ENCODE results near the gene TMCO2. TPM values are rescaled to one million over a fixed set of nuclear protein-coding genes. Genes with fewer than 3 reads are reported as not detected.
"Not testable (repeated sequence)": the region's sequence is repeated elsewhere in the genome, so short reads cannot be mapped to it uniquely, and the experiment has no call there.

The TMCO2 gene
- polyA plus RNA-seq (2011; rRNA removed) = not detected in 2 replicates
- not detected in 2 replicates for polyA minus RNA-seq (2011; rRNA and poly(A)+ RNA removed)

DNA sequence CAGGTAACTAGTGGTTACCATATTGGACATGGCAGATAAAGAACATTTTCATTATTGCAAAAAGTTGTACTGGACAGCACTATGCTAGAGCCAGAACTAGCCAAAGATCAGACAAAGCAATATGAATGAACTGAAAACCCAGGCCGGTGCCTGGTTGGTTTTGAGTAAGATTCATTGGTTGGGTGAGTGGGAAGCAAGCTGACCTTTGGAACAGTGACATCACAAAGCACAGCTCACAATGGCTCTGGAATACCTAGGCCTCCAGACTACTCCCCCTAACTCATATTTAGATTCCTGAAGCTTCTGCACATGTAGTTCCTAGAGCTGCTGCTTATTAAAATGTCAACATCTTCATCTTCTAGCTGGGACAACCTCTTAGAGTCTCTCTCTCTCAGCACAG is at the start of gene TMCO2:
Gene TMCO2 (plus strand): TSS at position 283 of the 400 bp plus-strand sequence. CDS start 57 bp downstream, at position 340.
- no peaks in the 10 kb centered on the region; the same call in 1 of the 2 replicates for H3K9me3 ChIP-seq (ENCODE audit: control insufficient read depth, insufficient read depth, low read length)
- CTCF ChIA-PET = interaction anchor here (0.6 to 1.3 kb wide), 2 partner anchors 91 to 160 kb away, joined by 4 to 6 read pairs; no protein-coding TSS in a partner anchor
- H3K27ac ChIP-seq (ENCODE audit: low read depth, low read length) = no peak within 1 kb of the TSS
- no peak within 1 kb of the TSS for H3K4me3 ChIP-seq (ENCODE audit: low read depth, low read length)
- no peaks in the 10 kb centered on the region for H3K27me3 ChIP-seq (ENCODE audit: control insufficient read depth, insufficient read depth, low read length)
- POLR2A ChIA-PET = no interaction called here
- TF ChIP-seq, protein P1, sequence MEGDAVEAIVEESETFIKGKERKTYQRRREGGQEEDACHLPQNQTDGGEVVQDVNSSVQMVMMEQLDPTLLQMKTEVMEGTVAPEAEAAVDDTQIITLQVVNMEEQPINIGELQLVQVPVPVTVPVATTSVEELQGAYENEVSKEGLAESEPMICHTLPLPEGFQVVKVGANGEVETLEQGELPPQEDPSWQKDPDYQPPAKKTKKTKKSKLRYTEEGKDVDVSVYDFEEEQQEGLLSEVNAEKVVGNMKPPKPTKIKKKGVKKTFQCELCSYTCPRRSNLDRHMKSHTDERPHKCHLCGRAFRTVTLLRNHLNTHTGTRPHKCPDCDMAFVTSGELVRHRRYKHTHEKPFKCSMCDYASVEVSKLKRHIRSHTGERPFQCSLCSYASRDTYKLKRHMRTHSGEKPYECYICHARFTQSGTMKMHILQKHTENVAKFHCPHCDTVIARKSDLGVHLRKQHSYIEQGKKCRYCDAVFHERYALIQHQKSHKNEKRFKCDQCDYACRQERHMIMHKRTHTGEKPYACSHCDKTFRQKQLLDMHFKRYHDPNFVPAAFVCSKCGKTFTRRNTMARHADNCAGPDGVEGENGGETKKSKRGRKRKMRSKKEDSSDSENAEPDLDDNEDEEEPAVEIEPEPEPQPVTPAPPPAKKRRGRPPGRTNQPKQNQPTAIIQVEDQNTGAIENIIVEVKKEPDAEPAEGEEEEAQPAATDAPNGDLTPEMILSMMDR (IDR thresholded peaks at IDR 0.05; ENCODE audit: low read depth, low read length) = no peak
- no peak for DNase-seq (ENCODE audit: low read depth, low spot score)

DNA sequence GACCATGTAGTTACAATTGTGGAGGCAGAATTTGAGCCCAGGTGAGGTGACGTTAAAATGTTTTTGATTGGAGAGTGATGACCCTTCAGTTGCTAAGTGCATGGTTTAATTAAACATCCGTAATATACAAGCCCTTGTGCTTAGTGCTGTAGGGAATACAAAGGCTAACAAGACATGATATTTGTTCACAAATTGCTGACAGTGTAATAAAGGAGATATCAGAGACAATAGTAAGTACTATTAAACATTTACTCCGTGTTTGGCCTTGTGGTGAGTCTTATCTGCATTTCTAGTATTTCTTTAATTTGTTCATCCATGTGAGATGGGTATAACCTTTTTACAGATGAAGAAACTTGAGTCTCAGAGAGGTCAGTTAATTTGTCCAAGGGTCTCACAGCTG is 48.6 kb upstream of the TMCO2 start:
- CTCF ChIA-PET = no interaction called here
- no peak overlapping the region for H3K27ac ChIP-seq (ENCODE audit: low read depth, low read length)

DNA sequence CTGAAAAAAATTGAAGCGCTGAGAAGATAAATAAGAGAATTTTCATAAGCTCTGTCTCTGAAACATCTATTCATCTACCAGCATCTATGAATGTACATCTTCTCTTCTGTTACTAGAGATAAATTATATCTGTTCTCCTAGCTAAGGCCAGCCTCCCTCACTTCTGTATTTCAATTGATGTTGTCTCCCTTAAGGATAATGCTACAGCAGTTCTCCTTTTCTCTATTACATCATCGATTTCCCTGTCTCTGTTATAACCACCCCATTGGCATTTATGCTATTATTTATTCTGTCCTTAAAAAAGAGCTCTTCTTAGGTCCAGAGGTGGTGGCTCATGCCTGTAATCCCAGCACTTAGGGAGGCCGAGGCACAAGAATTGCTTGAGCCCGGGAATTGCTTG is 42.9 kb upstream of the TMCO2 start:
- no peak overlapping the region for H3K27ac ChIP-seq (ENCODE audit: low read depth, low read length)
- no peaks in the 10 kb centered on the region for H3K9me3 ChIP-seq (ENCODE audit: control insufficient read depth, insufficient read depth, low read length)
- H3K27me3 ChIP-seq (ENCODE audit: control insufficient read depth, insufficient read depth, low read length) = no peaks in the 10 kb centered on the region
- TF ChIP-seq, protein P1 (IDR thresholded peaks at IDR 0.05; ENCODE audit: low read depth, low read length) = no peak
- DNase-seq (ENCODE audit: low read depth, low spot score) = no peak
- ChIA-PET POLR2A (interaction anchor here (0.7 kb wide), 1 partner anchor 544 kb away, joined by 7 read pairs; no protein-coding TSS in a partner anchor), CTCF (interaction anchor here (0.6 to 2.7 kb wide), 3 partner anchors 21 to 134 kb away, joined by 3 to 10 read pairs (median 4); no protein-coding TSS in a partner anchor)
- H3K4me3 ChIP-seq (ENCODE audit: low read depth, low read length) = no peak overlapping the region

More for the DNA sequence above, 48.6 kb upstream of the TMCO2 start:
- no peak overlapping the region for H3K4me3 ChIP-seq (ENCODE audit: low read depth, low read length)
- POLR2A ChIA-PET = no interaction called here
- no peaks in the 10 kb centered on the region for H3K27me3 ChIP-seq (ENCODE audit: control insufficient read depth, insufficient read depth, low read length)
- TF ChIP-seq, protein P1 (IDR thresholded peaks at IDR 0.05; ENCODE audit: low read depth, low read length) = no peak
- DNase-seq (ENCODE audit: low read depth, low spot score) = no peak
- H3K9me3 ChIP-seq (ENCODE audit: control insufficient read depth, insufficient read depth, low read length) = no peaks in the 10 kb centered on the region

DNA sequence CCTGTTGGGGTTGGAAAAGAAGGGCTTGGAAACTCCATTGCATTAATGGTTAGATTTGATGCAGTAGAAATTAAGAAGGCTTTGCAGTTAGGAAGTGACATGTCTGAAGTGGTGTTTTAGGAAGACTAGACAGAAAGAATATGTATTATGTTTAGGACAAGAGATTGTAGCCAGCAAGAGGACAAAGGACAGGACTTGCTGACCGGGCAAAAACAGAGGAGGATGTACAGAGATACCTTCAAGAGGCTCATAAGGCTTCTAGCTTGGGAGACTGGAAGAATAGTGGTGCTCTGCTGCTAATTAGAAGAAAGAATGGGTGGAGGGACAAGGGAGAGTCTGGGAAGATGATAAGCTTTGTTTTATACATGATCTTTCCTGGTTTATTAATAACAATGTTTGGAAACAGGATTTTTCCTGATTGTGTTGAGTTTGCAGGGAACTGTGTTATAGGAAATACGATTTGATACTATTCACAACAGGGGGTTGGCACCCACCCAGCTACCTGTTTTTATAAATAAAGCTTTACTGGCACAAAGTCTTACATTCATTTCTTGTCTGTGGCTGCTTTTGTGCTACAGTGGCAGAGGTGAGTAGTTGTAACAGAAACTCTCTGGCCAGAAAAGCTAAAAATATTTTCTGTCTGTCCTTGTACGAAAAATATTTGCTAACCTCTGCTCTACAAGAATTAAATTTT is 37.1 kb upstream of the TMCO2 start:
- no peak for DNase-seq (ENCODE audit: low read depth, low spot score)
- no peak overlapping the region for H3K27ac ChIP-seq (ENCODE audit: low read depth, low read length)
- H3K4me3 ChIP-seq (ENCODE audit: low read depth, low read length) = no peak overlapping the region
- TF ChIP-seq, protein P1 (IDR thresholded peaks at IDR 0.05; ENCODE audit: low read depth, low read length) = no peak
- ChIA-PET POLR2A (interaction anchor here (0.6 kb wide), 1 partner anchor 61 kb away, joined by 3 read pairs; no protein-coding TSS in a partner anchor), CTCF (interaction anchor here (0.7 to 1.1 kb wide), 3 partner anchors 28 to 67 kb away, joined by 3 to 4 read pairs (median 4); no protein-coding TSS in a partner anchor)
- no peaks in the 10 kb centered on the region for H3K27me3 ChIP-seq (ENCODE audit: control insufficient read depth, insufficient read depth, low read length)
- no peaks in the 10 kb centered on the region for H3K9me3 ChIP-seq (ENCODE audit: control insufficient read depth, insufficient read depth, low read length)

DNA sequence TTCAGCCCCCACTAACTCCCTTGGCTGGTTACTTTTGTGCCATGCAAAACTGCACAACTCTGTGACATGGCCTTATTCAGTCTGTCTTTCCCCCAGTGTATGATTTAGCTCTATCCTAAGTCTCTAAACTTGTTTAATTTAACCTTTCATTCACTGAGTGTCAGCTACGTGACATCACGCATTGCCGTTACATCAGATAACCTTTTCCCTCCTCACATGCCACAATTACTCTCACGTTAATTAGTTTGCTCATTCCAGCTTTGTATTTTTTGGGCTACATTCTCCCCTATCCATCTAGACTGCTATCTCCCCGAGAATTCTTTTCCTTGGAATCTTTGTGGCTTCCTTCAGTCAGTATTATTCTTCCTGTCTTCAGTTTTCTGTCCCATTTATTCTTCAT is 29.4 kb upstream of the TMCO2 start:
- POLR2A ChIA-PET = no interaction called here
- Histone ChIP-seq H3K27ac (ENCODE audit: low read depth, low read length) (no peak overlapping the region), H3K27me3 (ENCODE audit: control insufficient read depth, insufficient read depth, low read length) (no peaks in the 10 kb centered on the region), H3K9me3 (ENCODE audit: control insufficient read depth, insufficient read depth, low read length) (no peaks in the 10 kb centered on the region), H3K4me3 (ENCODE audit: low read depth, low read length) (no peak overlapping the region)
- CTCF ChIA-PET = no interaction called here
- TF ChIP-seq, protein P1 (IDR thresholded peaks at IDR 0.05; ENCODE audit: low read depth, low read length) = no peak
- no peak for DNase-seq (ENCODE audit: low read depth, low spot score)

DNA sequence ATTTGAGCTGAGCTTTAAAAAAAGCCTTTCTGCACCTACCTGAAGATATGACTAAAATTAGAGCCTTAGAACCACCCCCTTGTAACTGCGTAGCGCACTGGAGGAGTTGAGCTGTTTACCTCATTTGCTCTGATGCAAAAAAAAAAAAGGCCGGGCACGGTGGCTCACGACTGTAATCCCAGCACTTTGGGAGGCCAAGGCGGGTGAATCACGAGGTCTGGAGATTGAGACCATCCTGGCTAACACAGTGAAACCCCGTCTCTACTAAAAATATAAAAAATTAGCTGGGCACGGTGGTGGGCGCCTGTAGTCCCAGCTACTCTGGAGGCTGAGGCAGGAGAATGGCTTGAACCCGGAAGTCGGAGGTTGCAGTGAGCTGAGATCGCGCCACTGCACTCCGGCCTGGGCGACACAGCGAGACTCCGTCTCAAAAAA is 26.2 kb upstream of the TMCO2 start:
- POLR2A ChIA-PET; H3K27ac ChIP-seq (ENCODE audit: low read depth, low read length); H3K4me3 ChIP-seq (ENCODE audit: low read depth, low read length); H3K27me3 ChIP-seq (ENCODE audit: control insufficient read depth, insufficient read depth, low read length); DNase-seq (ENCODE audit: low read depth, low spot score); H3K9me3 ChIP-seq (ENCODE audit: control insufficient read depth, insufficient read depth, low read length): not testable (repeated sequence)
- CTCF ChIA-PET = interaction anchor here (1.6 kb wide), 1 partner anchor 77 kb away, joined by 5 read pairs; no protein-coding TSS in a partner anchor

Data from AG04450 (cell line).